OCI-LY7 (cell line): ENCODE data around the gene WSB1. TPM values are rescaled to one million over a fixed set of nuclear protein-coding genes. Genes with fewer than 3 reads are reported as not detected.

Experiments used
- BruUV-seq: library from RNA; stranded (reverse); fragments of 400-500 nt; replicated peaks from 2 replicates; lab custom pipeline; 2021; lab: Mats Ljungman, UMichigan
- CTCF ChIA-PET: fragments of 300-600 bp; sonication (Branson Sonifier 250); formaldehyde crosslinking; loops from one replicate; lab custom pipeline; 2022; ENCODE audit warnings: antibody characterized with exemption; ENCODE audit not compliant: unreplicated experiment; lab: Charles Lee
- POLR2A ChIA-PET: fragments of 300-600 bp; sonication (Branson Sonifier 250); formaldehyde crosslinking; loops from one replicate; lab custom pipeline; 2022; ENCODE audit warnings: antibody characterized with exemption; lab: Charles Lee
- DNase-seq: peaks from one replicate; pipeline ENCODE4 v3.0.0-alpha.2; 2015; ENCODE audit warnings: low spot score
- H2AFZ ChIP-seq: fragments of 200-600 bp; sonication (generic), shearing (Covaris generic); 2 replicates; pipeline ENCODE4 v1.6.1; 2014; ENCODE audit warnings: mild to moderate bottlenecking, antibody characterized with exemption, low read length, moderate library complexity
- H3K27ac ChIP-seq: fragments of 200-600 bp; sonication (generic); 2 replicates; pipeline ENCODE4 v1.5.1; 2014; ENCODE audit warnings: mixed run types, low read depth, mild to moderate bottlenecking, moderate library complexity, low read length, inconsistent platforms; ENCODE audit not compliant: poor library complexity, severe bottlenecking
- H3K36me3 ChIP-seq: fragments of 200-600 bp; sonication (generic); 2 replicates; pipeline ENCODE4 v1.6.1; 2014; ENCODE audit warnings: mild to moderate bottlenecking, antibody characterized with exemption, low read length, moderate library complexity, mixed read lengths; ENCODE audit not compliant: insufficient read depth
- H3K4me1 ChIP-seq: fragments of 200-600 bp; sonication (generic); 2 replicates; pipeline ENCODE4 v1.5.1; 2014; ENCODE audit warnings: mild to moderate bottlenecking, low read length; ENCODE audit not compliant: insufficient read depth, poor library complexity, severe bottlenecking
- H3K4me2 ChIP-seq: fragments of 200-600 bp; sonication (generic); 2 replicates; pipeline ENCODE4 v1.6.1; 2014; ENCODE audit warnings: mild to moderate bottlenecking, low read length
- H3K4me3 ChIP-seq: fragments of 200-600 bp; sonication (generic); 2 replicates; pipeline ENCODE4 v1.5.1; 2014; ENCODE audit warnings: mild to moderate bottlenecking, low read depth, low read length; ENCODE audit not compliant: poor library complexity, severe bottlenecking
- H3K79me2 ChIP-seq: fragments of 200-600 bp; sonication (generic); 2 replicates; pipeline ENCODE4 v1.6.1; 2016; ENCODE audit warnings: low read depth, mild to moderate bottlenecking, low read length, moderate library complexity, mixed read lengths; ENCODE audit not compliant: insufficient read depth
- H3K9me2 ChIP-seq: fragments of 200-600 bp; sonication (generic); 2 replicates; pipeline ENCODE4 v1.6.1; 2016; ENCODE audit warnings: mild to moderate bottlenecking, low read length, mixed read lengths; ENCODE audit not compliant: insufficient read depth
- H3K9me3 ChIP-seq: fragments of 200-600 bp; sonication (generic); 2 replicates; pipeline ENCODE4 v1.6.1; 2014; ENCODE audit warnings: mild to moderate bottlenecking, mixed run types, low read length, mixed read lengths
- H4K20me1 ChIP-seq: fragments of 200-600 bp; sonication (generic); 2 replicates; pipeline ENCODE4 v1.6.1; 2014; ENCODE audit warnings: mild to moderate bottlenecking, antibody characterized with exemption, low read length, moderate library complexity, mixed read lengths; ENCODE audit not compliant: insufficient read depth
- CTCF ChIP-seq: fragments of 200-600 bp; sonication (generic); conservative IDR thresholded peaks from 2 replicates; pipeline ENCODE4 v1.5.1; 2014; ENCODE audit warnings: mild to moderate bottlenecking, antibody characterized with exemption, low read length, moderate library complexity, mixed read lengths
- EZH2phosphoT487 ChIP-seq: fragments of 200-600 bp; sonication (generic); IDR thresholded peaks from 2 replicates; pipeline ENCODE4 v1.6.1; 2018; ENCODE audit warnings: low read depth, borderline replicate concordance, mild to moderate bottlenecking, mixed run types, antibody characterized with exemption, low read length, moderate library complexity, mixed read lengths
- intact Hi-C: fragments of 100-400 bp; cut with micrococcal nuclease; formaldehyde crosslinking; loops from one replicate; pipeline ENCODE4 v1.10.0; 2022; ENCODE audit not compliant: unreplicated experiment
- total RNA-seq, 2 experiments: library from RNA; depleted of rRNA in 1 of 2; stranded (reverse); fragments of >200 nt in 1 of 2; shearing (Covaris generic) in 1 of 2; gene quantifications; 2 replicates each; pipeline ENCODE4 v1.2.3, GENCODE V29; 2014 to 2022

Gene WSB1
- total RNA-seq, 2 experiments from 2014 or later = 115 to 118 TPM

DNA sequence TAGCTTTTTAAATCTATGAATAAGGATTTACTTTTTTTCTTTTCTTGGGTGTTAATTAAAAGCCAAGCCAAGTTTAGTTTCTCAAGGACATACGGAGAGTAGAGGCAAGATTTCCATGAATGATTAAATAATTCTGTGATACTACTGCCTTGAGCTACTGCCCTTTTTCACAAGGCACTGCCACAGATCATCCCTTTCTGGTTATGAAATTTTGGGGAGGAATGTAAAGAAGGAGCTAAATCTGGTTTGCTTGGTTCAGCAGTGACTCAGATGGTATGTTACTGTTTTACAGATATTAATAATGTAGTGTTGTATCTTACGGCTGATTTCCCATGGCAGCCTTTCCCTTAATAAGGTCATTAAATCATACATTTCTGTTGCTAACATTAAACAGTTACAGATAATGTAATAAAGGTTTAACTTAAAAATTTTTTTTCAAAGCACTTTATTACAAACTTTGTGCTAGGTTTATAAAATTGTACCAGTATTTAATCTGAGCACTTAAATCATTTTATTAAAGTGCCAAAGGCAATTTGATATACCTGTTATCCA lies 2.6 kb downstream of the WSB1 start:
- POLR2A ChIA-PET = interaction anchor here (0.6 to 1.7 kb wide), 6 partner anchors 9 to 59 kb away, joined by 3 to 6 read pairs (median 4); no protein-coding TSS in a partner anchor
- H4K20me1 ChIP-seq = peaks cover 9% of the 10 kb centered on the region
- no TSS peak for BruUV-seq
- peaks cover 32% of the 10 kb centered on the region for H3K4me1 ChIP-seq
- H3K4me3 ChIP-seq = peak overlapping the region; percentile 99
- H3K27ac ChIP-seq = no peak overlapping the region
- intact Hi-C loops = no loop called here
- peaks cover 12% of the 10 kb centered on the region for H3K36me3 ChIP-seq
- H3K4me2 ChIP-seq = peak overlapping the region; percentile 88
- H3K9me3 ChIP-seq = no peaks in the 10 kb centered on the region
- CTCF ChIA-PET = interaction anchor here (0.5 kb wide), 1 partner anchor 27 kb away, joined by 3 read pairs; no protein-coding TSS in a partner anchor
- peaks cover 75% of the 10 kb centered on the region for H3K79me2 ChIP-seq
- no peak overlapping the region for H2AFZ ChIP-seq
- TF ChIP-seq CTCF = no peak
- TF ChIP-seq EZH2phosphoT487 = no peak
- DNase-seq = no peak
- H3K9me2 ChIP-seq = no peaks in the 10 kb centered on the region

DNA sequence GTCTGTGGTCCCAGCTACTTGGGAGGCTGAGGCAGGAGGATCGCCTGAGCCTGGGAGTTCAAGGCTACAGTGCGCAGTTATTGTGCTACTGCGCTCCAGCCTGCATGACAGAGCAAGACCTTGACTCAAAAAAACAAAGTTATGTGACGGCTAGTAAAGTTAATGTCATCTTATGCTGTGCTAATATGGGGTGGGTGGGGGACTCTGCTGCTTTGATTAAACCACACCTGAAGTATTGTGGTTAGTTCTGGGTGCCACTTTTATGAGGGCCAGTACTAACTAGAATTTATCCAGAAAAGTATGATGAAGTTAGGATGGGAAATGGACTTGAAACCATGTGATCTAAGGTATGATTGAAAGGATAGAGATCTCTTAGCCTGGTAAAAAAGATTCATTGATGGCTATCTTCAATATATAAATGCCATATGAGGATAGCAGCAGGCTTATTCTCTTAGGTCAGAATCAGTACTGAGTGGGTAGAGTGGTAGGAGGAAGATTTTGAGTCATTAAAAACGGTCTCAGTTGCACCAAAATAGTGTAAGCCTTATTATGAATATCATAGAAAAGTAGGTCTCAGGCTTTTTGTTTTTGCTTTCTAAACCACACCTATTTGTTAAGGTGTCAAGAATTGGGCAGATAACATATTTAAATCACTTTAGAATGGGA lies 5.6 kb downstream of the WSB1 start:
- ChIA-PET POLR2A (no interaction called here), CTCF (no interaction called here)
- no peaks in the 10 kb centered on the region for H3K9me3 ChIP-seq
- DNase-seq = no peak
- H3K36me3 ChIP-seq = peaks cover 37% of the 10 kb centered on the region
- no peak overlapping the region for H2AFZ ChIP-seq
- no TSS peak for BruUV-seq
- H4K20me1 ChIP-seq = peaks cover 11% of the 10 kb centered on the region
- peaks cover 25% of the 10 kb centered on the region for H3K4me1 ChIP-seq
- no peaks in the 10 kb centered on the region for H3K9me2 ChIP-seq
- H3K27ac ChIP-seq = no peak overlapping the region
- intact Hi-C loops = no loop called here
- peak overlapping the region; percentile 1; the same call in 1 of the 2 replicates for H3K4me2 ChIP-seq
- TF ChIP-seq EZH2phosphoT487 = no peak
- no peak for TF ChIP-seq CTCF
- H3K79me2 ChIP-seq = peaks cover 96% of the 10 kb centered on the region
- no peak overlapping the region for H3K4me3 ChIP-seq

GRCh38 chr17:27303734-27304133 lies 9.8 kb downstream of the WSB1 start:
- peaks cover 54% of the 10 kb centered on the region for H3K79me2 ChIP-seq
- H3K9me3 ChIP-seq = no peaks in the 10 kb centered on the region
- no peak overlapping the region for H3K4me2 ChIP-seq
- H2AFZ ChIP-seq = no peak overlapping the region
- peaks cover 6% of the 10 kb centered on the region for H4K20me1 ChIP-seq
- intact Hi-C loops = no loop called here
- no peak overlapping the region for H3K27ac ChIP-seq
- H3K36me3 ChIP-seq = peaks cover 68% of the 10 kb centered on the region
- H3K9me2 ChIP-seq = no peaks in the 10 kb centered on the region
- ChIA-PET CTCF (no interaction called here), POLR2A (interaction anchor here (1.0 to 1.5 kb wide), 4 partner anchors 9 to 63 kb away, joined by 3 to 6 read pairs (median 4); no protein-coding TSS in a partner anchor)
- no TSS peak for BruUV-seq
- H3K4me3 ChIP-seq = no peak overlapping the region
- peaks cover 11% of the 10 kb centered on the region for H3K4me1 ChIP-seq
- TF ChIP-seq CTCF (no peak), EZH2phosphoT487 (no peak)
- no peak for DNase-seq
